SIG-M5 treated with dmso at 0.1 percent for 504 hours (cell line): ENCODE data around the gene ANKRD26.

Experiments used
- DNase-seq: peaks from one replicate; lab custom pipeline; 2025; ENCODE audit not compliant: unreplicated experiment; lab: John Stamatoyannopoulos, UW

ANKRD26 gene

DNA sequence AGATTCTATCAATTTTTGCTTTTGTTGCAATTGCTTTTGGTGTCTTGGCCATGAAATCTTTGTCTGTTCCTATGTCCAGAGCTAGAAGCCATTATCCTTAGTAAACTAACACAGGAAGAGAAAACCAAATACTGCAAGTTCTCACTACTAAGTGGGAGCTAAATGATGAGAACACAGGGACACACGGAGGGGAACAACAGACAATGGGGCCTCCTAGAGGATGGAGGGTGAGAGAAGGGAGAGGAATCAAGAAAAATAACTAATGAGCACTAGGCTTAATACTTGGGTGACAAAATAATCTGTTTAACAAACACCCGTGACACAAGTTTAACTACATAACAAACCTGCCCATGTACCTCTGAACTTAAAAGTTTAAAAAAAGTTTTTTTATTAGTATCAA, 78.2 kb downstream of the ANKRD26 start:
- no peak for DNase-seq

DNA sequence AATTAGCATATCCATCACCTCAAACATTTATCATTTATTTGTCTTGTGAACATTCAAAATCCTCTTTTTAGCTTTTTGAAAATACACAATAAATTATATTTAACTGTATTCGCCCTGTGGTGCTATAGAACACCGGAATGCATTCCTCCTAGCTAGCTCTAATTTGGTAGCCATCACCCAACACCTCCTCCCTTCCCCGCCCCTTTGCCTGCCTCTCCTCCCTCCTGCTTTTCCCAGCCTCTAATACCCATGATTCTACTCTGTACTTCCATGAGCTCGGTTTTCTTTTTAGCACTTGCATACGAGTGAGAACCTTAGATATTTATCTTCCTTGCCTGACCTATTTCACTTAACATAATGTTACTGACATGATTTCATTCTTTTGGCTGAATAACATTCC, 80.1 kb downstream of the ANKRD26 start:
- DNase-seq: no peak

DNA sequence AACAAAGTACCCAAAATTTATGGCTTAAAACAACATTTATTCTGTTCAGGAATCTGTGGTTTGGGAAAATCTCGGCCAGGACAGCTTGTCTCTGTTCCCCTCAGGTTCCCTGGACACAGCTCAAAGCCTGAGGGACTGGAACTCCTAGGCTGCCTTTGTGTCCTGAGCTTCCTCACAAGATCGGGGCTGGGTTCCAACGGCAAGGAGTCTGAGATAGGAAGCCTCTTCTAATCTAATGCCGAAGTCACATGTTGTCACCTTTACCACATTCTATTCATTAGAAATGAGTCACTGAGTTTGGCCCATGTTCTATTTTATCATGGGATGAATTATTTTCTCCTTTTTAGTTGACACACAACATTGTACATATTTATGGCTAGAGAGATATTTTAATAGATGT, 80.5 kb downstream of the ANKRD26 start:
- no peak for DNase-seq

DNA sequence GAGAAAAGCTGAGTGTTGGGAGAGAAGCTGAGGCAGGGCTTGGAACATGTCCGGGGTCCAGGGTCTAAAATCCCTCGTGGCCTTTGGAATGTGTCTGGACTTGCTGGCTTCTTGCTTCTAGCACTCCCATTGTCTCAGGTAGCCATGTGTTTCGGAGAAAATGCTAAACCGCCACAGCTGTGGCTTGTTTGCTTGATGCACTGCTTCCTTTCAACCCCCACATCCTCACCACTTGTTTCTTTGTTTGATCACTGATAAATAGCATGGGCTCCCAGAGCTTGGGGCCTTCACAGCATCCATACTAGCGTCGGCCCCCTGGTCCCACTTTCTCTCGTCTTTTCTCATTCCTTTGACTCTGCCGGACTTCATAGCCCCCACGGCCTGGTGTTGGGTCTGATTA, 102.7 kb downstream of the ANKRD26 start:
- DNase-seq: no peak

DNA sequence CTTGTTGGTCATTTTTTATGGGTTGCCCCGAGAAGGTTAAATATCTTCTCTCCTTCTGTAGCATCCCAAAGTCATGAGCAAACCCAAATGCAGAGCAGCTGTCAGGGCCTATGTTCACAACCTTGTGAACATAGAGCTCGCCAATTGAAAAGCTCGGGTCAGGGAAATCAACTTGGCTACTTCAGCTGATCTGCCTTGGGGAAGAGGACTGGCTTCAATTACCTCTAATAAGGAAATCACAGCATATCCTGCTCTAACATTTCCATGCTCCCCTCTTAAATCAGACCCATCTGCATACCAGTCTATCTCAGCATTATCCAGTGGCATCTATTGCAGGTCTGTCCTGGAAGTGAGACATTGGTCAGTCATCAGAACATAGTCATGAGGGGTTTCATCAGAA, 105.6 kb downstream of the ANKRD26 start:
- DNase-seq: no peak

DNA sequence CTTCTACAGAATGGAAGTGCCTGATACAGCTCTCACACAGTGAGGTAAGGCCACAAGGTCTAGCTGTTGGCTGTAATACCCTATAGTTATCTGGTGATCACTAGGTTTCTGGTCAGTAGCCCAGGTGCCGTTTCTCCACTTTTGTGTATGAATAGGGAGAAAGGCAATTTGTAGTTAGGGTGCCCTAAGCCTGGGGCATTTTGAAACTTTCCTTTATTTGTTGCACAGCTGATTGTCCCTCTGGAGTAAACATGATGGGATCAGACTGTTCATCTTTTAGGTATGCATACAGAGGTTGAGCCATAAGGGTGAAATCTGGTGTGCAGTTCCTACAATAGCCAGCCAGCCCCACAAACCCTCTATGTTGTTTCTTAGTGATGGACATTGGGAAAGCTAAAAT, 112.4 kb downstream of the ANKRD26 start:
- no peak for DNase-seq

DNA sequence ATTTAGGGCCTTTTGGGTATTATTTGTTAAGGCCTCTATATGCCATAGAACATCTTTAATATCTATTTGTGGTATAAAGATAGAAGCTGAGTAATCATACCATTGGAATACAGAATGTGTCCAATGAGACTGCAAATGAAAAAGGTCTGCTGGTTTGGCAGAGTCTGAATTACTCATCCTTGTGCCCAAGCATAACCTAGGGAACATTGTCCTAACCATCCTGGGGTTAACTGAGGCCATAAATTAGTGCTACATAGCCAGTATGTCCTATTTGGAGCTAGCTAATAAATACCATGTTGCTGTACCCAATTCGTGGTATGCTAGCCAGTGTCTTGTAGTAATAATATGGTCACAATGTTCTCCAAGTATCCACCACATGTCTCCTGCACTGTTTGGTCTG, 117.1 kb downstream of the ANKRD26 start:
- DNase-seq: no peak

DNA sequence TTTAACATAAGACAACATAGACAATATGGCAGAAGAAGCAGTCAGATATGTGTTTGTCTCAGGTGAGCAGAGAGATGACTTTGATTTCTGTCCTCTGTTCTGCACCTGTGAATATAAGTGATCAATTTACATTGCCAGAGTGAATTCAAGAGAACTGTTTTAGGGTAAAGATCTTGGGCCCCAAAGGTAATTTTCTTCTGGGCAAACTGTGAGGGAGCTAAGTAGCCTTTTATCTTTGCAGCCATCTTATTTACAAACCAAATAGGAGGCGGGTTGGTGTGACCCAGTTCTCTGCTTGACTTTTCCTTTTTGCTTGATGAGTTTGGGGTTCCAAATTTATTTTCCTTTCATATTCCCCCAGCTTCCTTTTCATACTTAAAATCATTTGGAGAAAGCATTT, 118.2 kb downstream of the ANKRD26 start:
- no peak for DNase-seq

DNA sequence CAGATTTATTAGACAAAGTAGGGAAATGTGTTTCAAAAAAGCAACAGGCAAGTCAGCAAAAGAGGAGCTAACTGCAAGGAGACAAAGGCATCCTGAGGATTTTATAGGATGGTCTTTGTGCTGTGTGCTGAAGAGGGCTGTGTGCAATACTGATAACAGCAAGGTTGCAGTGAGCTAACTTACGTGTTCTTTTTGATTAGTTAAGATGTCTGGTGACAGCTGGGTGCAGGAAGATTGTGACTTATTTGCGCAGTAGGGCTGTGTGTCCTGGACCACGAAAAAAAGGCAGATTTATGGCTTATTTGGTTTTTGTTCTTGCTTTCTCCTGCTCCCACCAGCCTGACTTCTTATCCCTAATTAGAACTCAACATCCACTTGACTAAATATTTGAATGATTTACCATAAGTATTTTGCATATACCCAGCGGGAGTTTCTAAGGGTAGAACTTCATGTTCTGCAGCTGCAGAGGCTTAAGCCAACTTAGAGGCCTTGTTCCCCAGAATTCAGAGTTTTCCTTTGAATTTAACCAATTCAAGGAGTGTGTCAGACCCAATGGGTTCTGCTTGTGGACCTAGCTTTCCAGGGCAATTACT, 119.0 kb downstream of the ANKRD26 start:
- DNase-seq: no peak

DNA sequence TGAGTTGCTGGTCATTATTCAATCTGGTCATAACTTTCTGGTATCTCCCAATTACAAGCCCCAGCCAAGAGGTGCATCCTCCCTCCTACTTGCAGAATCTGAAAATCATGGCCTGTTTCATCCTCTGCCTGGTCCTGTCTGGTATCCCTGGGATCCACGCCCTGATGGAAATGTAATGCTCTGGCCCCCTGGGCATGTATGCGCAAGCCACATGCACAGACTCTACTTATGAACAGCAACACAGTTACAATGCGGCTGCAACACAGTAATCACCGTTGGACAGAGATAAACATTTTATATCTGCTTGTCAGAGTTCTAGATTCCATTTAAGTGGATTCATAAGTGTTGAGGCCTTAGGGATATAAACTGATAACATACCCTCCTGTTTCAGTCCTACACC, 121.8 kb downstream of the ANKRD26 start:
- DNase-seq: no peak

DNA sequence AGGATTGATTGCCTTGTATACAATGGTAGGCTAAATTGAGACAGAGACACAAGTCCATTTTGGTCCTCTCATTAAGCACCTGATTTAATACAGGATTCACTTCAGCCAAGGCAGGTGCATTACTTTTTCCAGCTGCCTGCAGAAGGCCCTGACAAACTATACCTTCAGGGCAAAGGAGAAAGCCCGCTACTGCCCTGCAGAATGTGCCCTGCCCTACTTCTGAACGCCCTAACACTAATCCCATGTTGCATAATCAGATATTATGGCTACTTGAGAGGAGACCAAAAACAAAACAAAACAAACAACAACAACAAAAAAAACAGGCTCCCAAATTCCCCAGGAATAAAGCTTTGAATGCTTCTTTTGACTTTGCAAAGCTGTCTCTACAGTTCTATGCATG, 122.7 kb downstream of the ANKRD26 start:
- DNase-seq: no peak

DNA sequence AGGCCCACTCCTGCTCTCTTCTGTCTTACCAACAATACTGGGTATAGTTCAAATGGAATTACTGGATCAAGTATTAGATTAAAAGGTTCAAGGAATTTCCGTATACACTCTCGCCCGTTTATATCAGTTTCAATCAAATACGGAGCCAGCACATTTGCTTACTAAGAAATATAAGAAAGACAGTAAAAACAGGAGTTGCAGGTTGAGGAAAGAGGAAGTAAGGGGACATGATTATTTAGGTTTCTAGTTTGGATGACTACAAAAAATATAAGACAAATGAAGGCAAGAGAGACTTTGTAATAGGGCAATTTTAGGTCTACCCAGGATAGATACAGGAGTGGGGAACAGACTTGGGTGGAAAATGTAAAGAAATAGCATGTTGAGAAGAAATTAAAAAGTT, 129.6 kb downstream of the ANKRD26 start:
- DNase-seq: no peak

DNA sequence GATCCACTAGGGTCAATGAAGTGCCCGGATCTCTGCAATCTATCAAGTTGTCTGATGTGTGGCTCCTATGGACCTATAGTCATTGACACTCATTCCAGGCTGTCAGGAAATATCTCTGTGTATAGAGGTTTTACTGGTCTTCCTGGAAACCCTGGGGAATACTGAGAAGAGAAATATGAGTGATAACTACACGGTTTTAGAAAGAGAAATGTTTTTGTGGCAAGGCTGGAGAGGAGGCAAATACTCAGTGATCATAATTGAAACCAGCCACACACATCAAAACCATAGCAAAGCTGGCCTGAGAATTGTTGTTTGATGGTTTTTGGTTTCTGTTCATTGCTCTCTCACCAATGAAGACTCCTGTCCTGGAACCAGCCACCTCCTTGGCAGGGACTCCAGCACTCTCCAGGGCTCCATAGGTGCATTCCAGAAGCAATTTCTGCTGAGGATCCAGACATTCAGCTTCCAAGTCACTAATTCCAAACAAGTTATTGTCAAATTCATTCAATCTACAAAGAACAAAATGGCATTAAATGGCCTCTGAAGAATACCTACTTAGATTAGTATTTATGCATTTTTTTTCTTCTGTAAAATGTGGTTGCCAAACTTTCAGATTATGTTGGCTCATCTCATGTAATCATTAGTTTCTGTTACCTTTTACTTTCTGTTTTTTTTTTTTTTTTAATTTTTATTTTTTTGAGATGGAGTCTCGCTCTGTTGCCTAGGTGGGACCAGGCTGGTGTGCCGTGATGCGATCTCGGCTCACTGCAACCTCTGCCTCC, 131.0 kb downstream of the ANKRD26 start:
- DNase-seq: no peak

DNA sequence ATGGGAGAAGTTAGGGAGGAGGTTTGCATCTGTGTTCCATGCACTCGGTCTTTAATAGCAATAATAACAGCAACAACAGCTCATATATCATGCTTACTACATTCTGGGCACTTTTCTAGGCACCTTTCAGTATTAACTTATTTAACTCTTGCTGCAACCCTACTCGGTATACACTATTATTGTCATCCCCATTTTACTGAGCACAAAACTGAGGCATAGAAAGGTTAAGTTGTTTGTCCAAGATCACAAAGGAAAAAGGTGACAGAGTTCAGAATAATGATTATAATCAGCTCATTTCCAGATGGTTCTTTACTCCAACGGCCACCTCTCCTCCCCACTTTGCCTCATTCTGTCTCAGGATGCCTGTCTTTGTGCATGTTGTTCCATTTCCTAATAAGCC, 137.5 kb downstream of the ANKRD26 start:
- no peak for DNase-seq

DNA sequence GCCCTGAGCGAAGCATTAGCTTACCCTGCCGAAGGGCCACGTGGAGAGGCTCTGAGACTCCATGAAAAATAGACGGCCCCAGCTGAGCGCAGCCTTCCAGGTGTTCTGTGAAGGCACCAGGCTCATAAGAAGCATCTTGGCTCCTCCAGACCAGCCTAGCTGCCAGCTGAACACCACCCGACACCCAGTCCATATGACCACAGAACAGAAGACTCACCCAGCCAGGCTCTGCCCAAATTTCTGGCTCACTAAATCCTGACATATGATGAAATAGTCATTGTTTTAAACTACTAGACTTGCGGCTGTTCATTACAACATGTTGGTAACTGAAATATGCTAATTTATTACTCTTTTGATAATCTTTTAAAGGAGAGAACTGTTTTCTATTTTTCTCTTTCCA, 140.0 kb downstream of the ANKRD26 start:
- no peak for DNase-seq

DNA sequence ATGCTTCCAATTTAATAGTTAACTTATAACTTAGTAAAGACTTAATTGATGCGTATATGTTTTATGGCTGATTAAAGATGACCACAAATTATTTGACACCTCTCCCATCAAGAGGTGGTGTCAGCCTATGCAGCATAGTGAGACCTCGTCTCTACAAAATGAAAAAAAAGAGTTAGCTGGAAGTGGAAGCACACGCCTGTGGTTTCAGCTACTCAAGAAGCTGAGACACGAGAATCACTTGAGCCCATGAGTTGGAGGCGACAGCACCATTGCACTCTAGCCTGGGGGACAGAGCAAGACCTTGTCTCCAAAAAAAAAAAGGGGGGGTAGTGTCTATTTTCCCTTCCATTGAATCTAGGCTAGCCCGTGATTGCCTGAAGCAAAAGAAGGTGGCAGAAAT, 140.5 kb downstream of the ANKRD26 start:
- no peak for DNase-seq
